ENCODE data around the gene COX8C. TPM values are rescaled to one million over a fixed set of nuclear protein-coding genes. Genes with fewer than 3 reads are reported as not detected.

Gene COX8C
- total and polyA plus RNA-seq, 4 donors, result not detected

- no peak for DNase-seq (ENCODE audit: low spot score)
- H3K4me1 ChIP-seq (ENCODE audit: control insufficient read depth in 4 of 4, insufficient read depth in 4 of 4, low read length in 3 of 4), result peaks cover 0 to 3% (median 0%) of the 10 kb centered on the region in 4 donors
- H3K9ac ChIP-seq (ENCODE audit: low read depth in 1 of 2, low read length in 2 of 2), result no peak overlapping the region
- H3K36me3 ChIP-seq (ENCODE audit: control insufficient read depth in 4 of 4, insufficient read depth in 3 of 4, low read depth in 1 of 4, low read length in 3 of 4), result no peaks in the 10 kb centered on the region
- TF ChIP-seq CTCF (IDR thresholded peaks at IDR 0.05; ENCODE audit: low read depth, low read length, missing input control), result no peak
- TF ChIP-seq HNF4A (conservative IDR thresholded peaks at IDR 0.05), result no peak
- TF ChIP-seq GABPA (IDR thresholded peaks at IDR 0.05 in 1 of 2, conservative IDR thresholded peaks at IDR 0.05 in 1 of 2), result no peak
- no peak for TF ChIP-seq RAD21 (IDR thresholded peaks at IDR 0.05)
- no peak for TF ChIP-seq REST (IDR thresholded peaks at IDR 0.05)
- no peak for TF ChIP-seq TAF1 (conservative IDR thresholded peaks at IDR 0.05)
- no peak for TF ChIP-seq NR2F2 (IDR thresholded peaks at IDR 0.05)
- TF ChIP-seq RXRA (IDR thresholded peaks at IDR 0.05), result no peak
- TF ChIP-seq ZBTB33 (IDR thresholded peaks at IDR 0.05), result no peak
- no peak for TF ChIP-seq FOXA2 (IDR thresholded peaks at IDR 0.05)
- TF ChIP-seq EGR1 (IDR thresholded peaks at IDR 0.05; ENCODE audit: low read depth in 2 of 2), result no peak
- no peak for TF ChIP-seq JUND (IDR thresholded peaks at IDR 0.05)
- no peak for TF ChIP-seq ATF3 (IDR thresholded peaks at IDR 0.05)
- TF ChIP-seq MAX (IDR thresholded peaks at IDR 0.05), result no peak
- TF ChIP-seq SP1 (IDR thresholded peaks at IDR 0.05), result no peak
- TF ChIP-seq YY1 (IDR thresholded peaks at IDR 0.05), result no peak
- no peak for TF ChIP-seq HNF4G (IDR thresholded peaks at IDR 0.05)
- H3K27ac ChIP-seq (ENCODE audit: low read depth in 1 of 2, low read length in 2 of 2), result no peak overlapping the region
- H3K4me3 ChIP-seq (ENCODE audit: low read depth in 1 of 3, low read length in 3 of 3), result no peak overlapping the region
- H3K9me3 ChIP-seq (ENCODE audit: control insufficient read depth in 4 of 4, low read length in 3 of 4), result no peaks in the 10 kb centered on the region
- H3K27me3 ChIP-seq (ENCODE audit: control insufficient read depth in 4 of 4, insufficient read depth in 4 of 4, low read length in 3 of 4), result no peaks in the 10 kb centered on the region
Measured at GRCh38 chr14:93306812-93307211, 40.2 kb upstream of the COX8C start.

Data from liver (tissue), 9 donors.